ENCODE measurements around the gene RPN1.
A peak's percentile ranks its signal among the peaks of the same experiment; 100 is the strongest.
"Not testable (repeated sequence)": the region's sequence is repeated elsewhere in the genome, so short reads cannot be mapped to it uniquely, and the experiment has no call there.

DNA sequence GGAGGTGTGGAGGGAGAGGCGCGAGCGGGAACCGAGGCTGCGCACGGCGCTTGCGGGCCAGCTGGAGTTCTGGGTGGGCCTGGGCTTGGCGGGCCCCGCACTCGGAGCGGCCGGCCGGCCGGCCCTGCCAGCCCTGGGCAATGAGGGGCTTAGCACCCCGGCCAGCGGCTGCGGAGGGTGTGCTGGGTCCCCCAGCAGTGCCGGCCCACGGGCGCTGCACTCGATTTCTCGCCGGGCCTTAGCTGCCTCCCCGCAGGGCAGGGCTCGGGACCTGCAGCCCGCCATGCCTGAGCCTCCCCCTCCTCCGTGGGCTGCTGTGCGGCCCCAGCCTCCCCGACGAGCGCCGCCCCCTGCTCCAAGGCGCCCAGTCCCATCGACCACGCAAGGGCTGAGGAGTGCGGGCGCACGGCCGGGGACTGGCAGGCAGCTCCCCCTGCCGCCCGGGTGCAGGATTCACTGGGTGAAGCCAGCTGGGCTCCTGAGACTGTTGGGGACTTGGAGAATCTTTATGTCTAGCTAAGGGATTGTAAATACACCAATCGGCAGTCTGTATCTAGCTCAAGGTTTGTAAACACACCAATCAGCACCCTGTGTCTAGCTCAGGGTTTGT is 2.9 kb upstream of the RPN1 start:
- TF ChIP-seq, protein P1, sequence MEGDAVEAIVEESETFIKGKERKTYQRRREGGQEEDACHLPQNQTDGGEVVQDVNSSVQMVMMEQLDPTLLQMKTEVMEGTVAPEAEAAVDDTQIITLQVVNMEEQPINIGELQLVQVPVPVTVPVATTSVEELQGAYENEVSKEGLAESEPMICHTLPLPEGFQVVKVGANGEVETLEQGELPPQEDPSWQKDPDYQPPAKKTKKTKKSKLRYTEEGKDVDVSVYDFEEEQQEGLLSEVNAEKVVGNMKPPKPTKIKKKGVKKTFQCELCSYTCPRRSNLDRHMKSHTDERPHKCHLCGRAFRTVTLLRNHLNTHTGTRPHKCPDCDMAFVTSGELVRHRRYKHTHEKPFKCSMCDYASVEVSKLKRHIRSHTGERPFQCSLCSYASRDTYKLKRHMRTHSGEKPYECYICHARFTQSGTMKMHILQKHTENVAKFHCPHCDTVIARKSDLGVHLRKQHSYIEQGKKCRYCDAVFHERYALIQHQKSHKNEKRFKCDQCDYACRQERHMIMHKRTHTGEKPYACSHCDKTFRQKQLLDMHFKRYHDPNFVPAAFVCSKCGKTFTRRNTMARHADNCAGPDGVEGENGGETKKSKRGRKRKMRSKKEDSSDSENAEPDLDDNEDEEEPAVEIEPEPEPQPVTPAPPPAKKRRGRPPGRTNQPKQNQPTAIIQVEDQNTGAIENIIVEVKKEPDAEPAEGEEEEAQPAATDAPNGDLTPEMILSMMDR (IDR thresholded peaks at IDR 0.05), result peak in 2 of 12 donors; percentile 20 to 31
- not testable (repeated sequence) for TF ChIP-seq POLR2A (IDR thresholded peaks at IDR 0.05)

Measured in heart left ventricle (tissue), 13 donors.